CD4-positive, alpha-beta T cell treated with Interleukin-12 subunit alpha and Interleukin-12 subunit beta, for 1 hour (primary cell): Measurements from ENCODE around the gene TUNAR.

Experiments
- DNase-seq: peaks from one replicate; pipeline ENCODE4 v3.0.0-alpha.2; 2020

Gene TUNAR

DNA sequence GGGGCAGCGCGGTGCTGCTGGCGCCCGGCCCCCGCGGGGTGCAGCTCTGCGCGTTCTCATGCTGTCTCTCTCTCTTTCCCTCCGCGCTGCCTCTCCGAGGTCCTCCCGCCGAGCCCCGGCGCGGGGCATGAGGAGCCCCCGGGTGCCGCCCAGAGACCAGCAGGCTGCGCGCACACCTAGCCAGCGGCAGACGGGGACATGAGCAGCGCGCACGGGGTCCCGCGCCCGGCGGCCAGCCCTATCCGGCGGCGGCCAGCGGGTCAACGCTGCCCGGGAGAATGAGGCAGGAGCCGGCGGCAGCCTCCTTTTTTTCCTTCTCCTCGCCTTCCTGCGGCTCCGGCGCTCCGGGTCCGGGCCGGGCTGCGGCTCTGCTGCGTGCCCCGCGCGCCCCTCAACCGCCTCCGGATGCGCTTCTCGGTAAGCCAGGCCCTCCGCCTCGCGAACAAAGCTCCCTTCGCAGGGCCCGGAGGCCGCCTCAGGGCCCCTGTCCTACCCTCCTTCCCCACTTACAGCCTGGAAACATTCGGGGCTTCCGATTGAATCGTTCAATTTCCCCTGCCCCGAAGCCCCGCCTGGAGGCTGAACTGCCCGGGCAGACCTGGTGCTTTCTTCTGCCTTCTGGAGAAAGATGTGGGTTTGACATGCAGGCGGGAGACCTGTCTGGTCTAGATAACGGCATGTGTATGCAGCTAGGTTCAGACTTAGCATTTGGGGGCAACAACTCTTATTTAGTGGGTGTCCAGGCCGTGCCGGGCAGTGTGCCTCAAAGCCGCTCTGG lies at the start of gene TUNAR:
Gene TUNAR (plus strand): TSS at position 72 of the 778 bp plus-strand sequence.
- DNase-seq = no peak

DNA sequence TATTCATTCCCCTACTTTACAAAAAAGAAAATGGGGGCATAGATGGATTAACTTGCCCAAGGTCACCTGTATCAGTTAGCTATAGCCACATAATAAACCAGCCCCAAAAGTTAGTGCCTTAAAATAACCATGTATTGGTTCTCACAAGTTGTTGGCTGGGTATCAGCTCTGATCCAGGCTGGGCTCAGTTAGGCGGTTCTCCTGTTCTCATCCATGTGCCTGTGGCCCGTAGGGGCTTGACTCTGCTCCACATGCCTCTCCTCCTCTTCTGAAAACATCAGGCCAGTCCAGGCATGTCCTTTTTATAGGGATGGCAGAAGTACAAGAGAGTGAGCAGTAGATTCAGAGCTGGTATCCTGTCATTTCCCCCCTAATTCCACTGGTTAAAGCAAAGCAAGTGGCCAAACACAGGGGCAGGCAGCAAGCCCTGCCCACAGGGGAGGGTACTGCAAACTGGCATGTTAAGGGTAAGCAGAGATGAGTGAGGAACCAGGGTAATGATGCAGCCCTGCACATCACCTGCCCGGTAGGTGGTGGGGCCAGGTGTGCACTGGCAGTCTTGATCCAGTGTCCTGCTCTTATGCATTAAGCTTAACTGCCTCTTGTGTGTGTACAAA lies 47.9 kb upstream of the TUNAR start:
- no peak for DNase-seq

DNA sequence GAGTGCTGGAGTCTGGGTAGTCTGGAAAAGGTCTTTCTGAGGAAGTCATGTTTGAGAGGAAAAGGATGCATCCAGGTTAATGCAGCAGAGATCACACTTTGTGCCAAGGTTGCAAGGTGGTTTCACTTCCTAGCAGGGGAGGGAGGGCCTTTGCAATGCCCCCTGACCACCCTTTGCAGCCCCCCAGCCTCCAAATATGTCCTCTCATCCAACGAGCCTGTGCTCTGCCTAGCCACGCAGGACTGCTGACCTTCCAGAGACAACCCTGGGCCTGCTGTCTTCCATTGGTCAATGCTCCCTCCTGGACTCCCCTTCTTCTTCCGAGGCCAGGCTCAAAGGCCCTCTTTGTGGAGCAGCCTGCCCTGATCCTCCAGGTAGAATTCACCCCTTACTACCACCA lies 47.3 kb upstream of the TUNAR start:
- DNase-seq = no peak

DNA sequence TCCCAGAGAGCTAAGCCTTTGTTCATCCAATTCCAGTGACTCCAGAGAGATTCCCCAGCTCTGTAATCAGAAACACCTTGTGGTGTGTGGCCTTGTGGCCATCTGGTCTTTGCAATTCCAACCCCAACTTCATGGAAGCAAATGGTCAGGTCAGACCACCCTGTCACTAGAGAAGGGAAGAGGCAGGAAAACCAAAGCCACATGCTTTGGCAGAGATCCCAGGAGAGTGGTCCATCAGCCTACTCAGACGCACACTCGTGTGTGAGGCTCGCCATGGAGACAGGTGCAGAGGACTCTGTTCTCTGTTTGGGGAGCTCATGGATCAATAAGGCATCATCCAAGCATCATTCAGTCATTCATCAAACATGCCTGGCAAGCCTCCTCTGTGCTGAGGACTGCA lies 46.2 kb upstream of the TUNAR start:
- no peak for DNase-seq

DNA sequence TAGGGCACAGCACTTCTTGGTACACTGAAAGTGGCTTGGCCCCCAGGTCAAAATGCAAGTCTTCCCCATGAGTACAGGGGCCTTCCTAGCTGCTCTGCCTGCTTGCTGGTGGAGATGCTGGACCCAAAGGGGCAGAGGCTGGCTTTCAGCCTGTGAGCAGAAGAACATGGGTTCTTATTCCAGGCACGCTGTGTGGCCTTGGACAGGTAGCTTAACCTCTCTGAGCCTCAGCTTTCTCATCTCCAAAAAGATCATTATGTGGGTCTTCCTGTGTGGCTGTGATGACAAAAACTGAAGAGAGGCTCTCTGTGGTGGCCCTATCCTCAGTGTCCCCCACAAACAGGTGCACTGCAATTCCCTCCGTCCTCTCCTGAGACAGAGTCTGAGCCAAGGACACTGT lies 45.6 kb upstream of the TUNAR start:
- DNase-seq = no peak

DNA sequence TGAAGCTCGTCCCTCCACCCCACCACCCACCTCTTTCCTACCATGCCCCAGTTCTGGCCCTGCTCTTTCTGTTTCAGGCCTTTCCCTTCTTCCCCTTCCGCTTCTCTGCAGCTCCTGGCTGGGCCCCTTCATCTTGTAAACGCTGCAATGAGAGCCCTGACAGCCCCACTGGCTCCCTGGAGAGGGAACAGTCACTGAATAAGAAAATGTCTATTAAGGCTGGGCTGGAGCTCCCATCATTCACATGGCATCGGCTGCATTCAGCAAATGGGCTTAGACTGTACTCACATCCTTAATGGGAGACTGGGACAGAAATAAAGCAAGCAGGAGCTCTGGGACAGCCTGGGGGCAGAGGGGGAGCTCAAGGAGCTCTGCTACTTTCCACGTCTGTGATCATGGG lies 45.2 kb upstream of the TUNAR start:
- DNase-seq = no peak

DNA sequence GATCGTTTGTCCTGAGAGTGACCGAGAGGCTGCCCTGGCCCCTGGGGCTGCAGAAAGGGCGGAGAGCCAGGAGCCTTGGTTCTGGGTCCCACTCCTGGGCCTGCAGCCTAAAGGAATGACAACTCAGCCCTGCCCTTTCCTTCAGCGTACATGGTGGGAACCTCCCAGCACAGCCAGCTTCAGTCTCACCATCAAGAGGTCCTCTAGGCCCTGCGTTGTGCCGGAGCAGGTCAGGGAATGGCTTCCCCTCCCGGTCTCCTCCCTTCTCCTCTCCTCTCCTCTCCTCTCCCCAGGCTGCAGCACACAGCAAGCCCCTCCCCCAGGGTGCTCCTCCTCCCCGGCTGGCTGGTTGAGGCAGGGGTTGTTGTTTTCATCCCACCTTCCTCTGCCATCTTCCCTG lies 44.6 kb upstream of the TUNAR start:
- DNase-seq = no peak

DNA sequence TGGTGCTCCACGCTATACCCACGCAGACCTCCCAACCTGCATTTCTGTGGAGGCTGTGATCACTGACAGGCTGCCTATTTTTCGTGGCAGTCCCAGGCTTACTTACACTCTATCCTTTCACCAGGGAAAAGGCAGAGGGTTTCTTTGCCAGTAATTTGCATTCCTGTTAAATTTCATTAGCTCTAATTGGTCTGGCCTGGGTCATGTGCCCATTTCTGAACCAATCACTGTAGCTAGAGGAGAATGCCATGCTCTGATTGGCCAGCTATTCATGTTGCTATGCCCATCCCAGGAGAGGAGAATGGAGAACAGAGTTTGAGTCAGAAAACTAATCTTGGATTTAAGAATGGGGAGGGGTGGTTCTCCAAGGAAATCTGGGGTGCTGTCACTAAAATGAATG lies 43.2 kb upstream of the TUNAR start:
- DNase-seq = no peak

DNA sequence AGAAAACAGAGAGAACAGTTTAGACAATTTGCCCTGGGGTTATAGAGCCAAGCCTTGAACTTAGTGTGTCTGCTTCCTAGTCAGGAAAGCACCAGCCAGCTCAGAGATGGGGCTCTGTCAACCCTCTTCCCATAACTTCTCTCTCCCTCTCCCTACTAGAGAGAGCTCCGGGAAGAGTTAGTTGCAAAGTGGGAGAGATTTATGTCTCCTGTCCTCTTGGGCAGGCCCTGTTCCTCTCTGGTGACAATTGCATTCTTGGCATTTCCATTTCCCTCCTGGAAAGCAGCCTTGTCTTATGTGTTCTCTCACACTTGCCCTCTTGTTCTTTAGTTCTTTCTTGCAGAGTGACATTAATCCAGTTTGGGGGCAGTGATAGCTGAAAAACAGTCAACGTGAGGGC lies 42.1 kb upstream of the TUNAR start:
- no peak for DNase-seq

DNA sequence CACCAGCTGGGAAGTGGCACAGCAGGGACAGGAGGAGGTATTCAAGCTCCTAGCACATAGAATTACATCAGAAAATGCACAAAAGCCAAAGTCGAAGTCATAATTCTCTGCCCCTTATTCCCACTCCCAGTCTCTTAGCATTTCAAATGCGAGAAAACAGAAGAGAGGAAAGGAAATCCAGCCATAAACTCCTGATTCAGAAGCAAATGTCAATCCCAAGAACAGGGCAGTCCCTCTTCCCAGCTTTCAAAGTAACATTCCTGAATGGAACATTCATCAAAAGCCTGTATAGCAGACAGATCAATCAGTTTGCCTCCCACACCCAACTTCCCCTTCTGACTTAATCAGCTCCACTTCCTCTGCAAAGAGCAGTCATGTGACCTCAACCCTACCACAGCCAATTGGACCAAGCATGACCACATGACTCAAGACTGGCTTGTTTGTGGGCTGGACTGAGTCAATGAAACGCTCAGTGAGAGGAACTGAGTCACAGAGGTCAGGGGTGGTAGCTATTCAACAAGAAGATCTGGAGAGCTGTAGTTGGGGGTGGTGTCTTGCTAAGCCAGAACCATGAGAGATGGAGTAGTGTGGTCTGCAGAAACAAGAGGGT lies 41.4 kb upstream of the TUNAR start:
- DNase-seq = no peak

DNA sequence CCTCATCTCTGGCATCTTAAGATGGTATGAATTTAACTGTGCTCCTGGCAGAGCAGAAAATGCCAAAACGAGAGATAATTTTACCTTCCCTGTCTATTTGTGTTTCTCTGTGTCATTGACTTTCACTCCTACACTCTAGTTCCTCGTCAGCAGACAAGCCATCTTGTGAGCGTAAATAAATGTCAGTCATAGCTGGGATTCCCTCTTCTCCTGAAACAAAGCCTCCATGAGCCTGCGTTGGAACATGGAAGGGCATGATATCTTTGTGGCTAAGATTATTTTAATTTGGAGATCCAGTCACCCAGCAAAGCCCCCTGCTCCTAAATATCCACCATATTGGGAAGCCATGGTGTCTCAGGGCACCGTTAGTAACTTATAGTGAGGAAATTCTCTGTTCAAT lies 37.8 kb upstream of the TUNAR start:
- DNase-seq = no peak

DNA sequence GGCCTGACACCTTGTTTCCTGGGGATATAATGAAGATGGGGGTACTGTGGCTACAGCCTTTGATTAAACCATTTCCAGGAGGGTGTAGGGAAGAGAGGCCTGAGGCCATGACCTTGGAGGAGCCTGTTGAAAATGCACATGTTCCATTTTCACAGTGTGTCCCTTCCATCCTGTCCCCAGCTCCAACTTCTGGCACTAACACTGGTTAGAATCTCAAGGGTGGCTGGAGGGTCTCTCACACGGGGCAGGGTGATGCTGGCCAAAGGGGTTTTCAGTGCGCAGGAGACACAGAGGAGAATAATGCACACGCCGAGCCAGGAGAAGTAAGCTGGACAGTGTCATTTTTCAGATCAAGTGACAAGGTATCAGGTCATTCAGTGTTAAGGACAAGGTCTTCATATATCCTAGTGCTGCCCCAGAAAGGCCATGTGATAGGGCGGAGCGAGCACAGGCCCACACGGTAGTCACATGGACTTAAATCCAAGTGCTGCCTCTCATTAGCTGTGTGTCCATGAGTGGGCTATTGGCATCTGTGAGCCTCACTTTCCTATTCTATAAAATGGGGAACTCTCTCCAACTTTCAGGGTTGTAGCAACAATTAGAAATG lies 36.4 kb upstream of the TUNAR start:
- no peak for DNase-seq

DNA sequence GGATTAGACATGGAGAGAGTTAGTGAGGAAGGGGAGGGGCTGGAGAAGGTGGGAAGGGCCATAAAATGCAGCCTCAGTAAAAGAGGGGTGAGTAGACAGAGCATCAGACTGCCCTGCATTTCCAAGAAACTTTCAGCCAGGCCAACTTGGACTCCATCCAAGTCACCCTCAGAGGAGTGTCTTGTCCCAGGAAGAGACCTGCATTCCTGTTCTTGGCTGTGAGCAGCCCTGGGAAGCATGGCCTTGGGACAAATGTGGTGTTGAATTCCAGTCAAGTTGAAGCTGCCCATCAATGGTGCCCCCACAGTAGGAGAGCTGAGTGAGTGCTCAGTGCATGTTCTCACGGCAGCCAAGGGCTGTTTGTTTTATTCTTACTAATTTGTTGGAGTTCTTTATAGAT lies 35.0 kb upstream of the TUNAR start:
- DNase-seq = no peak

DNA sequence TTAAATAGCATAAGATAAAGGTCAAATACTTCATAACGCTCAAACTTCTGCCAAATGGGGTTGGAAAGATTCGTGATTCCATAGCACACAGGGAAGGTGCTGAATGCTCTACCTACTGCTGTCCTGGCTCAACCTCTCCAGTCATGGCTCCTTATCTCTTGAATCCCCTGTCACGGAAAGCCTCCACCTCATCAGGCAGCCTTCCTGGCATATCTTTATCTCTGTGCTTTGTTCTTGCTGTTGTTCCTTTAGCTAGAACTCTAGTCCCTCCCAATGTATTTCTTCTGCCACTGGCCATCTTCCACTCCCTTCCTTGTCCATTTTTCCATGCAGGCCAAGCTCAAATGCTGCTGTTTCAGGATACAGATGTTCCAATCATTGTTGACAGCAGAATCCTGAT lies 26.9 kb upstream of the TUNAR start:
- no peak for DNase-seq

DNA sequence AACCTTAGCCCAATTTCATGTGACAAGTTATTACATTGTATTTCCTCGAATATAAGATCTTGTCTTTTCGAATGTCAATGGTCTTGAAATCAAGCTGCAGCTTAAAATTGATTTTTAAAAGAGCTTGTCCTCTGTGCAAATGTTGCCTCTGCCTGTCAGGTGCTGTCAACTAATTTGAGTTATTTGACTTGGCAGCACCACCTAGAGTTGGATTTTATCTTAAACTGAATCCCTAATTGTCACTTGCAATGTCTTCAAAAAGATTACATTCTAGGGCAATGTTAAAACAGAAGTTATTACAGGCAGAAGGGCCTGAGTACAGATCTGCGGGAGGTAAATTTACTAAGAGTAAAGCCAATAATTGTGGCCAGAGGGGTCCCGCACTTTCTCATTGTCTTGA lies 26.2 kb upstream of the TUNAR start:
- DNase-seq = no peak

DNA sequence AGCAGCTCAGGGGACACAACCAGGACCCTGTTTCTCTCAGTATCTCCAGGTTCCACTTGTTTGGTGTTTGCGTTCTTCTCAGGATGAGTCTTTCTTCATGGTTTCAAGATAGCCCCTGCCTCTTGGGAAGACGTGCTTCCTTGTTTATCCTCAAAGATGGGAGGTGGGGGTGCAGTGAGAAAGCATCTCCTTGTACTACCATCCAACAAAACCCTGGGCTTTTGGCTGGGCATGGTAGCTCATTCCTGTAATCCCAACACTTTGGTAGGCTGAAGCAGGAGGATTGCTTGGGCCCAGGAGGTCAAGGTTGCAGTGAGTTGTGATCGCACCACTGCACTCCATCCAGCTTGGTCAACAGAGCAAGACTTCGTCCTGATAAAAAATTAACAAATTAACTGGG lies 21.0 kb upstream of the TUNAR start:
- no peak for DNase-seq

DNA sequence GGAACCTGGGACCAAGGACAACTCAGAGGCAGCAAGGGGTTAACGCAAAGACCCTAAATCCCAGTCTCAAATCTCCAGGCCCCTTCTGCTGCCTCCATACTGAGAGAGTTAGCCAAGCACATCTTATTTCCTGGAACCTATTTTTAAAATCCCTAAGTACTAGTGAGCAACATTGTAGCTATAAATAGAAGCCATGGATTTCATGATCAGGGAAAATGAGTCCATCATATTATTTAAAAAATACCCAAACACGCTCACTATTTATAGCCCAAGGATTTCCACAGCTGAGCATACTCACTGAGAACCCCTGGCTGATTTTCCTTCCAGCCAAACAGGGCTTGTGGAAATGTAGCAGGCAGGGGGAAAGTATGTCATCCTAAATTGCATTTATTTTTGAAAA lies 19.4 kb upstream of the TUNAR start:
- no peak for DNase-seq

DNA sequence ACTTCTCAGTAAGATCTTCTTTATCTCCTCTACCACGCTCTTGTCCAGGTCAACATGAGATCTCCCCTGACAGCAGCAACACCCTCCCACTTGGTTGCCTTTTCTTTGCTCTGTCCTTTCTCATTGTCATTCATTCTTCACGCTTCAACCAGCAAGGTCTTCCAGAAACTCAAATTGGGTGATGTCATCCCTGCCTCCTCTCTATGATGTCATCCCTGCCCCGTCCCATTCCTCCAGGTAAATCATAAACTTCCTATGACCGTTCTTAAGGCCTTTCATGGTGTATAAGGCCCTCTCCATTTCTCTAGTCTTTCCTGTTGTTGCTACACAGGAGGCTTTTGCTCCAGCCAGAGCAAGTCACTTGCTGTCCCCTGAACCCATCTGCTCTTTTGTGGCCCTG lies 17.7 kb upstream of the TUNAR start:
- no peak for DNase-seq

DNA sequence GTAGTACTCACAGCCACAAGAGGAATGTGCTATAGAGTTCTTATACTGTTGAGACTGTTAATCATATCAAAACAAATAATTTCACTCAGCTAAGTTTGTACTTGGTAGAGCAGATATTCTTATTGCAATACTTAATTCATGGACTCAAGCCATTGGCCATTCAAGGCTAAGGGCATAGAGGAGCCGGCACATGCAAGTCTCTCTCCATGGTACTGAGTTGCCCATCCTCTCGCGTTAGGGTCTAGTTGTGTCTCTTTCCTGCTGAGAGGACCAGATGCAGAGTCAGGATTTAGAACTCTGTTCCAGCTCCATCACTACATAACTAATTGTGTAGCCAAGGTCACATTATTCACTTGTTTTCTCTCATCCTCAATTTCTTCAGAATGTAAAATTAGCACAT lies 14.4 kb upstream of the TUNAR start:
- no peak for DNase-seq

DNA sequence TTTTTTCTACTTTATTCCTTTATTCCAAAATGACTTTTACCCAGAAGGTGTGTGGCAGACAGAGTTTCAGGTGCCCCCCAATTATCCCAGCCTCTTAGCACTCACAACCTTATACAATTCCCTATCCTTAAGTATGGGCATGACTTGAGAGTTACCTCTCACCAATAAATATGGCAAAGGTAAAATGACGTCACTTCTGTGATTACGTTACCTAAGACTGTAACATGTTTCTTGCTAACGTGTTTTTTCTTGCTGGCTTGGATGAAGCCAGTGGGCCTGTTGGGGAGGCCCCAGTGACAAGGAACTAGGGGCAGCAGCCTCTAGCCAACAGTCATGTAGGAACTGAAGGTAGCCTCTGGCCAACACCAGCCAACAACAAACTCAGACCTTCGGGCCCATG lies 13.3 kb upstream of the TUNAR start:
- no peak for DNase-seq

DNA sequence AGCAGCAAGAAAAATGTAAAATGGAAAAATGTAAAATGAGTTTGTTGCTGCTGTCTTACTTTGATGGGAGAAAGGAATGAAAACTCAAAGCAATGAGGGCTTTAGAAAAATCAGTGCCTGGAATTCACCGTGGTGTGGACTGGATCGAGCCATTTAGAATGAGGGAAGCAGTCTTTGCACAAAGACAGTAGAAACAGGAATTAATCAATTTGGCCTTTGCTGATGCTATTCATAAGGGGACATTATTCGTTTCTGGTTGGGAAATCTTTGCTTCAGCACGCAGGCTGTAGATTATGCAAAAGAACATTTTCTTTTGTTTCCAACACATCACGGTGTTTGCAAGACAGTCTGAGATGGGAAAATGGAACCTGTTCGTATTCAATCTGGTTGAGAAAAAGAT lies 6.9 kb upstream of the TUNAR start:
- no peak for DNase-seq

DNA sequence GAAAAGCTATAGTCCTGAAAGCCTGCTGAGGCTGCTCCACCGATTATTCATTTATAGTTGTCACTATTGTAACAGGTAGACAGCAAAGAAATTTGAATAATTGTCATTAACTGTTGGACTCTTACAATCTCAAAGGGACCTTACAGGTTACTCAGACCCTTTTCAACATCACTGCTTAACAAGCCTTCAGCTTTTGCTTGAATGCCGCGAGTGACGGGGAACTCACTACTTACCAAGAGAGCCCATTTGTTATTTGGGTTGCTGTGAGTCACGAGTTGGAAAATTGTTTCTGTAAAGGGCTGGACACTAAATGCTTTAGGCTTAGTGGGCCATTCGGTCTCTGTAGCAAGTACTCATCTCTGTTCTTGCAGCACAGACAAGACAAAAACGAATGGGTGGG lies 5.9 kb upstream of the TUNAR start:
- DNase-seq = no peak

DNA sequence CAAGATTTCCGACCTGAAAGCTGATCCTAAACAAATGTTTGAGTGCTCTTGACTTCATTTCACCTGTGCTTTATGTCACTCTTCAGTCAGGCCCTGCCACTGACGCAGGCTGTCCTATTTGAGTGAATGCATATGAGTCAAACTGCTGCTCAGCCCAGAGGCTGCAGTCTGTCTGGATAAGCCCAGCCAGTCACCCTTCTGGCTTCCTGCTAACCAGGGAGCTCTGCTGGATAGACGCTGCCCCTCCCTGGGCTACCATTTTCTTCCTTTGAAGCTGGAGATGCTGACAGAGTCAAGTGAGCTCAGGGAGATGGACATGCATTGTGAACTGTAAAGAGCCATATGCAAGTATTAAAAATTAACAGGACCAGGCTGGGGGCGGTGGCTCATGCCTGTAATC lies 5.1 kb upstream of the TUNAR start:
- no peak for DNase-seq

DNA sequence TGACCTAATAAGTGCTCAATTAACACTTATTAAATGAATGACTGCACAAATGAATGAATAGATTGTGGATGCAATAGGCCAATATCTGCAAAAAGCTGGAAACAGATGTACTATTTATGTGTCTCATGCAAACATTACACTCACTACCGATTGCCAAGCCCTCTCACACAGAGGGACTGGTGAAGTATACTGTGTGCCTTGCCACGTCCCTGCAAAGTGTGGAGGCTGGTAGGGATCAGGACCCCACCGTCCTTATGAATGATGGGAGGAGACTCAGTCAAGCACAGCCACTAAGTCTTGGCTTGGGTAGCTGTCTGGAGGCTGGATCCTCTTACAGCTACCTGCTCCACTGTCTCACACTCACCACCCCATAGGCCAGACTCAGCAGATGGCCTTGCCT lies 3.9 kb upstream of the TUNAR start:
- DNase-seq = no peak
